8988T (cell line): ENCODE measurements around the gene SEBOX.

ENCODE experiments used
- DNase-seq: peaks from one replicate; pipeline ENCODE4 v3.0.0; 2011

The SEBOX gene

DNA sequence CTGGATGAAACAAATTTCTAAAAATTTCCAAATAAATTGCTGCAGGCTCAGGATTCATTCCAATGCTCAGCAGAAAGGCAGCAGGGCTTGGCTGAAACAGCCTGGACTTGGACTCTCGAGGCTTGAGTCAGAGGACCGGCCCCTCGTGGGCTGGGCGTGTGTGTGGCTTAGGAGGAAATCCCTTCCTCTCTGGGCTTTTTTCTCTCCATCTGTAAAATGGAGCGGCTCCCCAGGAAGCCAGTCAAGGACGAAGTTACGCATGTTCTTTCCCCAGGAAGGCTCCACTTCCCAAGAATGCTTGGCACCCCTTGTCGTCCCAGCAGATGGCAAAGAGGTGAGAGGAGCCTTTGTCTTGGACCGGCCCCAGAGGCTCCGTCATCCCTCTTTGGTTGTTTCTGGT, 27.5 kb upstream of the SEBOX start:
- no peak for DNase-seq

DNA sequence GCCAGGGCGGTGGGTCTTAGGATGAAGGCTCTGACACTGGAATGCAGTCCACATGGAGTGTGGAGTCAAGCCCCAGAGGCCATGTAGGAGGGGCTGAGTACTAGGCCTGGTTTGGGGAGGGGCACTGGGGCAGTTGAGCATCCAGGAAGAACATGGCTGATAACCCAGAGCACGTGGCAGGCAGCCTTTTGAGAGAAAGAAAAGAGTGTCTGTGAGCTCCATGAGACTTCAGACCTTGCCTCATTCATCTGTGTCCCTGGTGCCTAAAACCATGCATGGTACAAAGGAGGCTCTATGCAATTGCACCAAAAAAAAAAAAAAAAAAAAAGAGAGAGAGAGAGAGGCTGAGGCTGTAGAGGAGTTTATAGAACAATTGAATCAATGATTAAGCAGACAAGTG, 26.4 kb upstream of the SEBOX start:
- no peak for DNase-seq

GRCh38 chr17:28390984-28391383, 26.0 kb upstream of the SEBOX start:
- DNase-seq: no peak

DNA sequence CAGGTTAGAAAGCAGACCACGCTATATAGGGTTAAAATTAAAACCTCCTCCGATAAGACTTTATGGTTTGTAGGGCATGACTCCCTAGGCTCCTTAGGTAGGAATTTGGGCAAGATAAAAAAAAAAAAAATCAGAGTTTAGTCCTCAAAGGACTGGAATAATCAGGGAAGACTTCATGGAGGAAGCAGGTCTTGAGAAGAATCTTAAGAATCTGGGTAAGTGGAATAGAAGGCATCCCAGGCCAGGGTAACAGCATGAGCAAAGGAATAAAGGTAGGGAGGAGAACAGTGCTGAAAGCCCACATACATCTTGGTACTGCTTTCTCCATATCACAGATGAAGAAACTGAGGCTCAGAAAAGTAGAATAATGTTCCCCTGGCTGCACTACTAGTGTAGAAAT, 25.6 kb upstream of the SEBOX start:
- no peak for DNase-seq

- DNase-seq: no peak
These were observed 25.1 kb upstream of the SEBOX start for GRCh38 chr17:28390141-28390540.

DNA sequence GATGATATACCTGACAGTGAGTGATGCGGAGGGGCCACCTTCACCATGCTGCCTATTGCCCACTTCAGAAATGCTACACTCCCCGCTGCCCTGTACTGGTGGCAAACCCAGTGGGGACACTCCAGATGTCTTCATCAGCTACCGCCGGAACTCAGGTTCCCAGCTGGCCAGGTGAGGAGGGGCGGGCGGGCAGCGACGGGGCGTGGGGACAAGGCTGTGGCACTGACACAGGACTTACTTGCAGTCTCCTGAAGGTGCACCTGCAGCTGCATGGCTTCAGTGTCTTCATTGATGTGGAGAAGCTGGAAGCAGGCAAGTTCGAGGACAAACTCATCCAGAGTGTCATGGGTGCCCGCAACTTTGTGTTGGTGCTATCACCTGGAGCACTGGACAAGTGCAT, 23.1 kb upstream of the SEBOX start:
- no peak for DNase-seq

- DNase-seq: no peak
These were observed 21.4 kb upstream of the SEBOX start for GRCh38 chr17:28386391-28386790.

DNA sequence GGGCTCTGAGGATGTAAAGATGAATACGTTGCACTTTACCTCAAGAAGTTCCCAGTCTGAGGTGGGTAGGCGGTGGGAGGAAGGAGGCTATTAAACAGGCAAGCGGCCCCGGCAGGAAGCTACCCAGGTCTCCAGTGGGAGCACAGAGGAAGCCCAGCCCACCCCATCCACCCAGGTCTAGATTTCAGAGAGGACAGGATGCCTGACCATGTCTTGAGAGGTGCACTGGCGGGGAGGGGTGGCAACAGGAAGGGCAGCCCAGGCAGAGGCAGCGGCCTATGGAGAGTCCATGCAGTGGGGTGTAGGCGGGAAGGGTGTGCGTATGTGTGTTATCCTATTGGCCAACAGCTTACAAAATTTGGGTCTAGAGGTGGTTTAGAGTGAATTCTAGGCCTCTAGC, 20.4 kb upstream of the SEBOX start:
- DNase-seq: no peak

GRCh38 chr17:28385037-28385400, 20.0 kb upstream of the SEBOX start:
- DNase-seq: no peak

GRCh38 chr17:28384281-28385036, 19.5 kb upstream of the SEBOX start:
- DNase-seq: no peak

DNA sequence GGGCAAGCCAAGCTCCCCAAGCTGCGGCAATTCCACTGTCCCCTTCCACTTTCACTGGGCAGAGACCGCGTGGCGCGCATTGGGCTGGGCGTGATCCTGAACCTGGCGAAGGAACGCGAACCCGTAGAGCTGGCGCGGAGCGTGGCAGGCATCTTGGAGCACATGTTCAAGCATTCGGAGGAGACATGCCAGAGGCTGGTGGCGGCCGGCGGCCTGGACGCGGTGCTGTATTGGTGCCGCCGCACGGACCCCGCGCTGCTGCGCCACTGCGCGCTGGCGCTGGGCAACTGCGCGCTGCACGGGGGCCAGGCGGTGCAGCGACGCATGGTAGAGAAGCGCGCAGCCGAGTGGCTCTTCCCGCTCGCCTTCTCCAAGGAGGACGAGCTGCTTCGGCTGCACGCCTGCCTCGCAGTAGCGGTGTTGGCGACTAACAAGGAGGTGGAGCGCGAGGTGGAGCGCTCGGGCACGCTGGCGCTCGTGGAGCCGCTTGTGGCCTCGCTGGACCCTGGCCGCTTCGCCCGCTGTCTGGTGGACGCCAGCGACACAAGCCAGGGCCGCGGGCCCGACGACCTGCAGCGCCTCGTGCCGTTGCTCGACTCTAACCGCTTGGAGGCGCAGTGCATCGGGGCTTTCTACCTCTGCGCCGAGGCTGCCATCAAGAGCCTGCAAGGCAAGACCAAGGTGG, 16.3 kb upstream of the SEBOX start:
- no peak for DNase-seq

- no peak for DNase-seq
These were observed 15.1 kb upstream of the SEBOX start for GRCh38 chr17:28379814-28380801.

- DNase-seq: no peak
These were observed 7.9 kb upstream of the SEBOX start for GRCh38 chr17:28372945-28373274.

- no peak for DNase-seq
These were observed 7.4 kb upstream of the SEBOX start for GRCh38 chr17:28372203-28372944.

- peak; percentile 99 for DNase-seq
These were observed 6.5 kb upstream of the SEBOX start, which contains the start of gene SARM1 for GRCh38 chr17:28371245-28372202. Gene SARM1, plus strand, starts transcription at chr17:28371694. Its CDS starts 339 bp downstream, at chr17:28372033.

GRCh38 chr17:28370744-28371103, 5.7 kb upstream of the SEBOX start:
- DNase-seq: no peak

GRCh38 chr17:28370035-28370743, 5.2 kb upstream of the SEBOX start, which contains the start of gene VTN:
Gene VTN, minus strand, starts transcription at chr17:28370307. Its CDS starts 104 bp downstream, at chr17:28370203.
- DNase-seq: no peak

DNA sequence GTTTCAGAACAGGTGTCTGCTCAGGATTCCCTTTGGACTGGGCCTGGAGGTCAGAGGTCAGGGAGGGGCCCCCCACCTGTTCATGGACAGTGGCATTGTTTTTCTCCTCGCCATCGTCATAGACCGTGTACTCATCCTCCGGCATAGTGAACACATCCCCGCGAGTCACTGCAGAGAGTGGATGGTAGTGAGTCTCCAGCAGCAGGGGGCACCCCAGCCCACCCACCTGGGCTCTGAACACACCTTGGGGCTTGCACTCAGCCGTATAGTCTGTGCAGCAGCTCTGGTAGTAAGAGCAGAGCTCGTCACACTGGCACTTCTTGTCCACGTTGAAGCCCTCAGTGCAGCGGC, 4.7 kb upstream of the SEBOX start:
- no peak for DNase-seq

DNA sequence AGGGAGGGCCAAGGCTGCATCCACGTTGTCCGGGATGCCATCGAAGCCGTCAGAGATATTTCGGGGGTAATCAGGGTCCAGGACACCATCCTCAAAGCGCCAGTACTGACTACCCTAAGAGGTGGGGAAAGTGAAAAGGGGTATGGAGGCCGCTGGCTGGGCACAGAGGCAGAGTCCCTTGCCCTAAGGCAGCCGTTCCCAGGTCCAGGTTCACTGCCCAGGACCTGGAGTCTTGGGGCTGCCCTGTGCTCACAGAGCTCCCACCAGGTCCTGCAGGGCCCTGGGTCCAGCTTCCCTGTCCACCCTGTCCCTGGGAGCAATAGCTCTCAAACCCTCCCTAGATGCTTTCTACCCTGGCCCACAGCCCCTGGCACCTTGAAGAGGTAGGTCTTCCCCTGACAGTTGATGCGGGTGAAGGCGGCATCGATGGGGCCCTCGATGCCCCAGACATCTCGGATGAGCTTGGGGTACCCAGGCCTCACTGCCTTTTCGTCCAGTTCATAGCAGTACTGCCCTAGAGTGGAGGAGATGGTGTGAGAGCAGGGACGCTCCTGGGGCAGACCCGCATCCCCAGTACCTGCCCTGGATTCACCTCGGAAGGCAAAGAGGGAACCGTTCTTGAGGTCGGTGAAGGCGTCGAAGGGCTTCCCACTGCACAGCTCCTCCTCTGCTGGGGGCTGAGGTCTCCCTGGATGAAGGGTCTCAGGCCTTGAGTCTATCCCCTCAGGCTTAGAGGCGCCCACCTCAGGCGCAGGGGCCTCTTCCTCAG, 4.1 kb upstream of the SEBOX start:
- DNase-seq: no peak

- no peak for DNase-seq
These were observed 3.4 kb upstream of the SEBOX start for GRCh38 chr17:28368306-28368831.
